Suprapubic skin (tissue), 4 donors: ENCODE data around the gene ESRRG. TPM values are rescaled to one million over a fixed set of nuclear protein-coding genes. Genes with fewer than 3 reads are reported as not detected.
A peak's percentile ranks its signal among the peaks of the same experiment; 100 is the strongest.

Experiments used
- DNase-seq, 2 donors: peaks; one replicate each; pipeline ENCODE4 v3.0.0-alpha.2; 2019; ENCODE audit warnings: low spot score in 2 of 2
- H3K27ac ChIP-seq: fragments of 200-600 bp; sonication (generic); one replicate; pipeline ENCODE4 v1.5.1; 2019
- H3K27me3 ChIP-seq: fragments of 200-600 bp; sonication (generic); one replicate; pipeline ENCODE4 v1.5.1; 2019
- H3K36me3 ChIP-seq: fragments of 200-600 bp; sonication (generic); one replicate; pipeline ENCODE4 v1.5.1; 2019
- H3K4me1 ChIP-seq: fragments of 200-600 bp; sonication (generic); one replicate; pipeline ENCODE4 v1.5.1; 2019
- H3K4me3 ChIP-seq: fragments of 200-600 bp; sonication (generic); one replicate; pipeline ENCODE4 v1.5.1; 2019; ENCODE audit warnings: mild to moderate bottlenecking
- H3K9me3 ChIP-seq: fragments of 200-600 bp; sonication (generic); one replicate; pipeline ENCODE4 v1.5.1; 2019
- CTCF ChIP-seq, 2 donors: fragments of 200-600 bp in 1 of 2; fragments of 450-650 bp in 1 of 2; sonication (generic) in 1 of 2; IDR thresholded peaks; one replicate each; pipeline ENCODE4 v1.5.1; 2016 to 2019; ENCODE audit warnings: antibody characterized with exemption in 2 of 2, mild to moderate bottlenecking in 1 of 2, moderate library complexity in 1 of 2
- EP300 ChIP-seq: sonication (generic); formaldehyde crosslinking; IDR thresholded peaks from one replicate; pipeline ENCODE4 v1.6.1; 2017; ENCODE audit warnings: antibody characterized with exemption
- POLR2A ChIP-seq, 2 donors: fragments of 450-650 bp; IDR thresholded peaks; one replicate each; pipeline ENCODE4 v1.6.1; 2017; ENCODE audit warnings: antibody characterized with exemption in 2 of 2, mild to moderate bottlenecking in 2 of 2, moderate library complexity in 2 of 2
- POLR2AphosphoS5 ChIP-seq, 3 donors: sonication (generic); formaldehyde crosslinking; IDR thresholded peaks; one replicate each; pipeline ENCODE4 v1.6.1; 2017; ENCODE audit warnings: antibody characterized with exemption in 3 of 3
- WGBS: methylation state at CpG from one replicate; pipeline ENCODE4 v1.1.5; 2018; 5-methylcytosine and 5-hydroxymethylcytosine counted together
- total RNA-seq, 4 donors: library from RNA; depleted of rRNA; stranded (reverse); fragments of >200 nt; gene quantifications; one replicate each; pipeline ENCODE4 v1.1.0, GENCODE V29; 2016

The ESRRG gene
- total RNA-seq, result 10 to 100 TPM in 1 of 4 donors, 1 to 10 TPM in 3; 2.8 to 10.1 (median 4.6) TPM

GRCh38 chr1:216723274-216723780 lies at the start of gene ESRRG:
Gene ESRRG, minus strand, starts transcription at chr1:216723429. Its CDS starts 130 bp downstream, at chr1:216723299.
- no peak for DNase-seq
- TF ChIP-seq EP300 (no peak), CTCF (IDR thresholded peaks at IDR 0.05) (no peak), POLR2AphosphoS5 (IDR thresholded peaks at IDR 0.05) (no peak), POLR2A (IDR thresholded peaks at IDR 0.05) (no peak)
- H3K27me3 ChIP-seq, result peaks cover 38% of the 10 kb centered on the region
- peak within 1 kb of the TSS; percentile 38 for H3K4me3 ChIP-seq
- 1% methylated on average over 17 of the region's 17 CpGs for WGBS
- no peak within 1 kb of the TSS for H3K27ac ChIP-seq
- H3K36me3 ChIP-seq, result no peaks in the 10 kb centered on the region
- H3K9me3 ChIP-seq, result no peaks in the 10 kb centered on the region
- peaks cover 20% of the 10 kb centered on the region for H3K4me1 ChIP-seq

GRCh38 chr1:216771922-216772321 lies 48.7 kb upstream of the ESRRG start:
- DNase-seq, result no peak
- Histone ChIP-seq H3K27ac (no peak overlapping the region), H3K9me3 (no peaks in the 10 kb centered on the region), H3K27me3 (no peaks in the 10 kb centered on the region), H3K4me3 (no peak overlapping the region), H3K4me1 (no peaks in the 10 kb centered on the region), H3K36me3 (no peaks in the 10 kb centered on the region)
- TF ChIP-seq CTCF (IDR thresholded peaks at IDR 0.05), result no peak
- TF ChIP-seq EP300, result no peak
- TF ChIP-seq POLR2AphosphoS5 (IDR thresholded peaks at IDR 0.05), result no peak
- TF ChIP-seq POLR2A (IDR thresholded peaks at IDR 0.05), result no peak
- WGBS, result 72% methylated on average over 4 of the region's 4 CpGs

DNA sequence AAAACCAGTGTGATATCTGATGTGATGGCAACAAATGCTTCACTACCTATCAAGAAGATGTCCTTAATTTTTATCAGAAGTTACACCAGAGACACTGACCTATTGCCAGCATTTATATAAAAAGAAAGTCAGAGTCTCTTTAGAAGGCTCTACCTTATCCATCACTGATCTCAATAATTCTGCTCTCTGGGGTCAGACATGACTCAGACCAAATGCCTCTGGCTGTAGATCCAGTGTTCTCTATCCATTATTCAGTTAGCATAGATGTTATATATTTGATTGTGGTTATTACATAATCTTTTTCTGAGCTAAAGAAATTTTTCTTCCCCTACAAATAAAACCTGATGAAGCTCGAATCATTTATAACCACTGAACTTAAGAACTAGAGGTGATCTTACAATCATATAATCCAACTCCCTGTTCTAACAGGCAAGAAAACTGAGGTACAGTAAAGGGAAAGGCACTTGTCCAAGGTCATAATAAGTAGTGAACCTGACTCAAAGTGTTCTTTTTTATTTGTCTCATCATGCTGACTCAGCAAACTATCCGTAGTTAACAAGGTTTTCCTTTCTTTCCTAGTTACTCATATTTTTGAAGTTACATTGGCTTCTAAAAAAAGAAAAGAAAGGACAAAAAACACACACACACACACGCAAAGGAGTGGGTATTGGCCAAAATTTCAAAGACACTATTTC lies 43.6 kb upstream of the ESRRG start:
- TF ChIP-seq POLR2AphosphoS5 (IDR thresholded peaks at IDR 0.05) (no peak), CTCF (IDR thresholded peaks at IDR 0.05) (no peak), EP300 (no peak), POLR2A (IDR thresholded peaks at IDR 0.05) (no peak)
- no peaks in the 10 kb centered on the region for H3K27me3 ChIP-seq
- H3K4me3 ChIP-seq, result no peak overlapping the region
- H3K4me1 ChIP-seq, result peaks cover 7% of the 10 kb centered on the region
- H3K9me3 ChIP-seq, result no peaks in the 10 kb centered on the region
- DNase-seq, result no peak
- WGBS, result 62% methylated on average over 3 of the region's 3 CpGs
- H3K36me3 ChIP-seq, result no peaks in the 10 kb centered on the region
- no peak overlapping the region for H3K27ac ChIP-seq

- Histone ChIP-seq H3K4me3 (no peak overlapping the region), H3K27me3 (no peaks in the 10 kb centered on the region), H3K4me1 (peaks cover 7% of the 10 kb centered on the region), H3K9me3 (no peaks in the 10 kb centered on the region), H3K36me3 (no peaks in the 10 kb centered on the region), H3K27ac (peak overlapping the region; percentile 3)
- TF ChIP-seq EP300 (peak; percentile 87), CTCF (IDR thresholded peaks at IDR 0.05) (no peak)
- DNase-seq, result no peak
- 44% methylated on average over 10 of the region's 10 CpGs for WGBS
Observed at GRCh38 chr1:216765346-216766300, 42.4 kb upstream of the ESRRG start.

DNA sequence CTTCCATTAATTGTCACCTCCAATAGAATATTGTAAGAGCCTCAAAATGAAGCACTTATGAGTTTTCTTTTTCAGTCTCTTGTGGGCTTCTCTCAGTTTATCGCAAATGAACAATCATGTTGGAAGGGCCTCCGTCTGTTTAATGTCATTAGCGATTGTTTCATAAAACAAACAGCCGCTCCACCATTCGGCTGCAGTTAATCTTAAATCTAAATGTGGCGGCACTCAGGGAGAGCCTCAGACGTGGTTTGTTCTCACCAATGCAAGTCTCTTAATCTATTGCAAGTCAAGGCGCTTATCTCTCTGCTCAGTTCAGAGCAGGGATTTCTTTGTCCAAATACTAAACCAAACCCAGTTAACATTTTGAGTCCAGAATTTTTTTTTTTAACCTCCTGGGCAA lies 34.9 kb upstream of the ESRRG start:
- H3K27ac ChIP-seq, result no peak overlapping the region
- no peaks in the 10 kb centered on the region for H3K27me3 ChIP-seq
- no peaks in the 10 kb centered on the region for H3K9me3 ChIP-seq
- H3K4me1 ChIP-seq, result no peaks in the 10 kb centered on the region
- no peak overlapping the region for H3K4me3 ChIP-seq
- no peak for DNase-seq
- WGBS, result 87% methylated on average over 8 of the region's 8 CpGs
- TF ChIP-seq CTCF (IDR thresholded peaks at IDR 0.05), result no peak
- no peaks in the 10 kb centered on the region for H3K36me3 ChIP-seq
